Measurements from ENCODE around the gene GFAP.
A peak's percentile ranks its signal among the peaks of the same experiment; 100 is the strongest.

The GFAP gene

GRCh38 chr17:44919885-44920564 lies 4.7 kb upstream of the GFAP start:
- H3K4me3 ChIP-seq (replicated peaks; ENCODE audit: low read depth, low read length) = no peak overlapping the region
- peak; percentile 84 for TF ChIP-seq CTCF (IDR thresholded peaks at IDR 0.05; ENCODE audit: low read depth, low read length, missing control alignments)
- DNase-seq (ENCODE audit: extremely low read depth, low read depth) = peak; percentile 55

GRCh38 chr17:44919411-44919810 lies 4.1 kb upstream of the GFAP start:
- TF ChIP-seq CTCF (IDR thresholded peaks at IDR 0.05; ENCODE audit: low read depth, low read length, missing control alignments) = no peak
- no peak for DNase-seq (ENCODE audit: extremely low read depth, low read depth)
- H3K4me3 ChIP-seq (replicated peaks; ENCODE audit: low read depth, low read length) = no peak overlapping the region

- no peak for TF ChIP-seq CTCF (IDR thresholded peaks at IDR 0.05; ENCODE audit: low read depth, low read length, missing control alignments)
- no peak for DNase-seq (ENCODE audit: extremely low read depth, low read depth)
- no peak overlapping the region for H3K4me3 ChIP-seq (replicated peaks; ENCODE audit: low read depth, low read length)
These were observed 2.7 kb upstream of the GFAP start for GRCh38 chr17:44918006-44918405.

- no peak overlapping the region for H3K4me3 ChIP-seq (replicated peaks; ENCODE audit: low read depth, low read length)
- no peak for TF ChIP-seq CTCF (IDR thresholded peaks at IDR 0.05; ENCODE audit: low read depth, low read length, missing control alignments)
- DNase-seq (ENCODE audit: extremely low read depth, low read depth) = no peak
These were observed 2.2 kb upstream of the GFAP start for GRCh38 chr17:44917456-44917855.

- no peak for DNase-seq (ENCODE audit: extremely low read depth, low read depth)
- TF ChIP-seq CTCF (IDR thresholded peaks at IDR 0.05; ENCODE audit: low read depth, low read length, missing control alignments) = no peak
- no peak overlapping the region for H3K4me3 ChIP-seq (replicated peaks; ENCODE audit: low read depth, low read length)
These were observed 1.5 kb upstream of the GFAP start for GRCh38 chr17:44916781-44917241.

GRCh38 chr17:44915862-44916780 lies 821 bp upstream of the GFAP start:
- no peak overlapping the region for H3K4me3 ChIP-seq (replicated peaks; ENCODE audit: low read depth, low read length)
- no peak for DNase-seq (ENCODE audit: extremely low read depth, low read depth)
- no peak for TF ChIP-seq CTCF (IDR thresholded peaks at IDR 0.05; ENCODE audit: low read depth, low read length, missing control alignments)
